ENCODE results near the gene ZDHHC5. TPM values are rescaled to one million over a fixed set of nuclear protein-coding genes. Genes with fewer than 3 reads are reported as not detected.
A peak's percentile ranks its signal among the peaks of the same experiment; 100 is the strongest.

The ZDHHC5 gene
- total and polyA plus RNA-seq, 9 donors: 19.9 to 62.6 (median 39.9) TPM

- Histone ChIP-seq H3K4me1 (ENCODE audit: insufficient read depth) (no peaks in the 10 kb centered on the region), H3K27me3 (no peaks in the 10 kb centered on the region), H3K9me3 (no peaks in the 10 kb centered on the region), H3K4me3 (no peak overlapping the region), H3K36me3 (no peaks in the 10 kb centered on the region), H3K27ac (no peak overlapping the region)
- TF ChIP-seq CTCF (IDR thresholded peaks at IDR 0.05): no peak
- TF ChIP-seq POLR2A (IDR thresholded peaks at IDR 0.05): no peak
- TF ChIP-seq EP300 (IDR thresholded peaks at IDR 0.05): no peak
- WGBS, 3 donors: 81 to 88% (median 85%) methylated on average over 1 of the region's 1 CpG
- intact Hi-C loops (cut with DNase I): loop anchor here in 1 of 4 donors (10.0 kb wide), 1 partner anchor 48 kb away; no protein-coding TSS in a partner anchor
- no peak for DNase-seq
Observed at GRCh38 chr11:57746920-57747319, 79.0 kb downstream of the ZDHHC5 start.

MicroRNAs encoded within 50 kb of the gene (microRNA counts, 767-probe panel; counts per million panel counts)
- microRNA hsa-miR-130a-3p: 6,138 counts per million, percentile 97 among the panel's probes with 10 or more counts

Small RNA genes within 50 kb of the gene (microRNA-seq; reads per million reads assigned to microRNA genes)
- 11,354 to 19,552 (median 11,445) reads per million in 3 donors for gene MIR130A

Small RNA genes within 50 kb of the gene (small RNA-seq; reads per million reads assigned to genes)
- 659 reads per million, percentile 96 among the genes with 10 or more reads in this experiment for gene MIR130A
- not detected for gene TMX2-CTNND1

Other genes with a start within 250 kb of the ZDHHC5 start
- 10 to 100 TPM; 17.0 to 47.2 (median 36.3) TPM for gene SLC43A3, start 241.0 kb upstream of the ZDHHC5 start, total RNA-seq
- gene SLC43A3, start 241.0 kb upstream of the ZDHHC5 start, polyA plus RNA-seq: 10 to 100 TPM; 21.2 to 69.3 TPM
- gene RTN4RL2, start 207.6 kb upstream of the ZDHHC5 start, total RNA-seq: 1 to 10 TPM in 2 of 7 donors, under 1 TPM in 5; 0.23 to 2.0 (median 0.83) TPM
- under 1 TPM in 1 of 2 donors, not detected in 1; 0.53 TPM for gene RTN4RL2, start 207.6 kb upstream of the ZDHHC5 start, polyA plus RNA-seq
- gene SLC43A1, start 152.4 kb upstream of the ZDHHC5 start, total RNA-seq: 10 to 100 TPM; 11.5 to 23.5 (median 18.6) TPM
- 10 to 100 TPM; 14.8 to 30.4 TPM for gene SLC43A1, start 152.4 kb upstream of the ZDHHC5 start, polyA plus RNA-seq
- gene TIMM10, start 137.4 kb upstream of the ZDHHC5 start, total RNA-seq: 10 to 100 TPM; 23.4 to 42.0 (median 38.0) TPM
- 10 to 100 TPM; 32.0 to 36.2 TPM for gene TIMM10, start 137.4 kb upstream of the ZDHHC5 start, polyA plus RNA-seq
- gene SMTNL1, start 130.5 kb upstream of the ZDHHC5 start, total RNA-seq: not detected
- gene SMTNL1, start 130.5 kb upstream of the ZDHHC5 start, polyA plus RNA-seq: not detected
- 10 to 100 TPM; 27.2 to 71.0 (median 59.7) TPM for gene UBE2L6, start 100.4 kb upstream of the ZDHHC5 start, total RNA-seq
- 100 to 1,000 TPM in 1 of 2 donors, 10 to 100 TPM in 1; 51.1 to 114 TPM for gene UBE2L6, start 100.4 kb upstream of the ZDHHC5 start, polyA plus RNA-seq
- gene SERPING1, start 70.4 kb upstream of the ZDHHC5 start, total RNA-seq: 100 to 1,000 TPM; 454 to 906 (median 709) TPM
- gene SERPING1, start 70.4 kb upstream of the ZDHHC5 start, polyA plus RNA-seq: 1,000 to 10,000 TPM in 1 of 2 donors, 100 to 1,000 TPM in 1; 731 to 2,358 TPM
- 10 to 100 TPM in 1 of 7 donors, 1 to 10 TPM in 6; 2.1 to 12.9 (median 4.4) TPM for gene YPEL4, start 18.2 kb upstream of the ZDHHC5 start, total RNA-seq
- gene YPEL4, start 18.2 kb upstream of the ZDHHC5 start, polyA plus RNA-seq: 10 to 100 TPM in 1 of 2 donors, 1 to 10 TPM in 1; 7.1 to 15.3 TPM
- gene CLP1, start 10.4 kb upstream of the ZDHHC5 start, total RNA-seq: 10 to 100 TPM in 4 of 7 donors, 1 to 10 TPM in 3; 5.5 to 11.9 (median 11.1) TPM
- 10 to 100 TPM in 1 of 2 donors, 1 to 10 TPM in 1; 7.2 to 10.5 TPM for gene CLP1, start 10.4 kb upstream of the ZDHHC5 start, polyA plus RNA-seq
- gene MED19, start 44.1 kb downstream of the ZDHHC5 start, total RNA-seq: 10 to 100 TPM in 6 of 7 donors, 1 to 10 TPM in 1; 9.8 to 18.2 (median 13.0) TPM
- 10 to 100 TPM; 13.8 to 19.8 TPM for gene MED19, start 44.1 kb downstream of the ZDHHC5 start, polyA plus RNA-seq
- gene TMX2, start 44.5 kb downstream of the ZDHHC5 start, total RNA-seq: 10 to 100 TPM; 31.5 to 86.2 (median 56.8) TPM
- 100 to 1,000 TPM in 1 of 2 donors, 10 to 100 TPM in 1; 63.3 to 130 TPM for gene TMX2, start 44.5 kb downstream of the ZDHHC5 start, polyA plus RNA-seq
- 100 to 1,000 TPM in 5 of 7 donors, 10 to 100 TPM in 2; 88.1 to 244 (median 107) TPM for gene SELENOH, start 73.4 kb downstream of the ZDHHC5 start, total RNA-seq
- gene SELENOH, start 73.4 kb downstream of the ZDHHC5 start, polyA plus RNA-seq: 100 to 1,000 TPM in 1 of 2 donors, 10 to 100 TPM in 1; 33.9 to 142 TPM
- gene BTBD18, start 83.7 kb downstream of the ZDHHC5 start, total RNA-seq: not detected
- under 1 TPM in 1 of 2 donors, not detected in 1; 0.02 TPM for gene BTBD18, start 83.7 kb downstream of the ZDHHC5 start, polyA plus RNA-seq
- gene CTNND1, start 93.7 kb downstream of the ZDHHC5 start, total RNA-seq: 100 to 1,000 TPM in 6 of 7 donors, 10 to 100 TPM in 1; 58.4 to 134 (median 119) TPM
- 100 to 1,000 TPM in 1 of 2 donors, 10 to 100 TPM in 1; 40.3 to 153 TPM for gene CTNND1, start 93.7 kb downstream of the ZDHHC5 start, polyA plus RNA-seq